ENCODE data around the gene LSM3. TPM values are rescaled to one million over a fixed set of nuclear protein-coding genes. Genes with fewer than 3 reads are reported as not detected.

The LSM3 gene
- total and polyA plus RNA-seq, 2 of the 4 experiments (the other 2 are of a cell fraction): 3.4 to 11.5 TPM

DNA sequence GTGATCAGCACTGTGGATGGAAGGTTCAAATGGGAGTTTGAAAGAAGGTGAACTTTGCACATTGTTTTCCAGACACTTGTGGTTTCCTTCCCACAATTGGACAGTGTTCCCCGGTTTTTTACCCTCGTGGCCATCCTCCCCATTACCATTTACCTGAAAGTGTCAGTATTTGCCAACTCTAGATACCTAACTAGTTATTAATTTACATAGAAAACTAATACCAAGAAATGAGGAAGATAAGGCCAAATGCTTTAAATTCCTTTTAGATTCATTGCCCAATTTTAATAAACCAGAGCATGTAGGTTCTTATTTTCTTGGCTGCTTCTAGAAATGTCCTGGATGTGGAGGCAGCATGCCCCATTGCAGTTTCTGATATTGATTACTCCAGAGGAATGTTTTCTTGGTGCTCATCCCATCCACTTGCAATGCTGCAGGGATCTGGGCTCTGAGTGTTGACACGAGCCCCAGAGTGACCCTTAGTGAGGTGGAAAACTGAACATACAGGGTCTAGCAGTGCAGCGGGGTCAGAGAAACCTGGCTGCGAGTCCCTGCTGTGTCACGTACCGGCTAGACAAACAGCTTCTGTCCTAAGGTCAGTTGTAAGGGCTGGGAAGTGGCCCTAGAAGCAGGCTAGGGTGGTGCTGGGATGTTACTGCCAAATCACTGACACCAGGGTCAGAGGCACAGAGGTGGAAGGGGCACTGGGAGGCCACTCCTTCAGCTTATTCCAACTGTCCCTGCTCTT, 23.5 kb downstream of the LSM3 start:
- Histone ChIP-seq H3K4me2 (ENCODE audit: low read depth, low read length) (no peak overlapping the region), H3K27ac (ENCODE audit: insufficient read depth, low read length) (peak overlapping the region; percentile 7; the same call in 1 of the 2 replicates), H2AFZ (replicated peaks; ENCODE audit: low read length, poor library complexity) (no peak overlapping the region), H4K91ac (ENCODE audit: insufficient read depth, low read depth, low read length) (peak overlapping the region; percentile 81), H3K4me3 (ENCODE audit: insufficient read depth, low read depth, low read length) (no peak overlapping the region), H3K14ac (replicated peaks; ENCODE audit: low read depth, low read length) (no peak overlapping the region), H2AK9ac (replicated peaks; ENCODE audit: low read depth, low read length, poor library complexity) (peak overlapping the region; percentile 19), H3K56ac (ENCODE audit: extremely low read depth, insufficient read depth, low read length) (no peak overlapping the region), H3K18ac (ENCODE audit: low read depth, low read length) (no peak overlapping the region; the same call in 1 of the 2 replicates), H3K9ac (ENCODE audit: low read depth, low read length) (no peak overlapping the region), H4K5ac (ENCODE audit: low read depth, low read length) (peak overlapping the region; percentile 27; the same call in 1 of the 2 replicates), H3K4ac (ENCODE audit: low read depth, low read length) (peak overlapping the region; percentile 52), H4K8ac (ENCODE audit: low read depth in 2 of 2, low read length in 2 of 2) (peak overlapping the region in 1 of 2 experiments; percentile 17; a peak in 2 of 4 replicates), H2BK20ac (ENCODE audit: low read depth, low read length) (peak overlapping the region; percentile 66), H2BK5ac (ENCODE audit: low read depth, low read length, poor library complexity, severe bottlenecking) (no peak overlapping the region), H2AK5ac (ENCODE audit: low read depth, low read length) (peak overlapping the region; percentile 65; the same call in 1 of the 2 replicates), H3K36me3 (ENCODE audit: control insufficient read depth, insufficient read depth, low read length) (peaks cover 3% of the 10 kb centered on the region; the same call in 1 of the 2 replicates), H3K23ac (ENCODE audit: low read depth, low read length) (no peak overlapping the region), H4K20me1 (ENCODE audit: insufficient read depth, low read length) (no peaks in the 10 kb centered on the region), H3K4me1 (ENCODE audit: control insufficient read depth, insufficient read depth, low read length) (peaks cover 27% of the 10 kb centered on the region), H3K9me1 (ENCODE audit: insufficient read depth, low read length) (peaks cover 7% of the 10 kb centered on the region; the same call in 1 of the 2 replicates), H3K9me3 (ENCODE audit: control insufficient read depth, insufficient read depth, low read length) (no peaks in the 10 kb centered on the region), H2BK15ac (ENCODE audit: low read depth, low read length) (peak overlapping the region; percentile 62; the same call in 2 of the 3 replicates), H3K27me3 (ENCODE audit: control insufficient read depth, insufficient read depth, low read length) (no peaks in the 10 kb centered on the region), H2BK120ac (ENCODE audit: low read depth, low read length) (peak overlapping the region; percentile 71), H3K79me1 (ENCODE audit: low read depth in 1 of 2, low read length in 2 of 2) (peaks cover 4 to 7% of the 10 kb centered on the region in 2 experiments; a peak in 1 of 4 replicates)
- CTCF ChIA-PET: interaction anchor here (3.3 kb wide), 1 partner anchor 58 kb away, joined by 28 read pairs; no protein-coding TSS in a partner anchor
- intact Hi-C loops (cut with micrococcal nuclease): loop anchor here (2.0 to 5.0 kb wide), 3 partner anchors 305 to 720 kb away; partner anchors contain the start of gene CCDC174
- DNase-seq (no peak), ATAC-seq (ENCODE audit: low read depth) (no peak; the same call in 1 of the 2 replicates)
- dilution Hi-C loops (cut with HindIII; ENCODE audit: low sequenced_read_pairs, unreplicated experiment): no loop called here
- BruUV-seq (replicated peaks): no TSS peak
- TF ChIP-seq FOS (IDR thresholded peaks at IDR 0.05; ENCODE audit: low read depth, low read length): no peak
- TF ChIP-seq RCOR1 (IDR thresholded peaks at IDR 0.05; ENCODE audit: insufficient replicate concordance, low read length): no peak
- TF ChIP-seq MAFK (IDR thresholded peaks at IDR 0.05; ENCODE audit: low read depth, low read length): no peak
- no peak for TF ChIP-seq CEBPB (IDR thresholded peaks at IDR 0.05; ENCODE audit: low read depth, low read length)
- TF ChIP-seq, protein P1, sequence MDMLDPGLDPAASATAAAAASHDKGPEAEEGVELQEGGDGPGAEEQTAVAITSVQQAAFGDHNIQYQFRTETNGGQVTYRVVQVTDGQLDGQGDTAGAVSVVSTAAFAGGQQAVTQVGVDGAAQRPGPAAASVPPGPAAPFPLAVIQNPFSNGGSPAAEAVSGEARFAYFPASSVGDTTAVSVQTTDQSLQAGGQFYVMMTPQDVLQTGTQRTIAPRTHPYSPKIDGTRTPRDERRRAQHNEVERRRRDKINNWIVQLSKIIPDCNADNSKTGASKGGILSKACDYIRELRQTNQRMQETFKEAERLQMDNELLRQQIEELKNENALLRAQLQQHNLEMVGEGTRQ (IDR thresholded peaks at IDR 0.05; ENCODE audit: low read depth, low read length): no peak
- no peak for TF ChIP-seq BHLHE40 (IDR thresholded peaks at IDR 0.05; ENCODE audit: low read depth, low read length)
- no peak for TF ChIP-seq CHD1 (IDR thresholded peaks at IDR 0.05; ENCODE audit: low read depth, low read length)
- no peak for TF ChIP-seq RFX5 (IDR thresholded peaks at IDR 0.05; ENCODE audit: low read depth, low read length)
- in situ Hi-C loops (cut with MboI; ENCODE audit: low sequenced_read_pairs): loop anchor here (5.0 to 10.0 kb wide), 2 partner anchors 260 to 343 kb away; partner anchors contain the start of gene GRIP2
- POLR2A ChIA-PET (ENCODE audit: unreplicated experiment): interaction anchor here (1.0 kb wide), 1 partner anchor 23 kb away, joined by 3 read pairs; the partner anchor contains the start of gene LSM3
- WGBS, 2 experiments (ENCODE audit: extremely low coverage in 2 of 2, insufficient read length in 1 of 2): 67% methylated on average over 1 of the region's 7 CpGs; no CpG with 5 or more reads in 1 of the 2 experiments
